SK-N-MC (cell line): Measurements from ENCODE around the gene QRFPR.

Source experiments
- EZH2 ChIP-seq: fragments of 200-600 bp; sonication (generic); IDR thresholded peaks from one replicate; pipeline ENCODE4 v1.6.1; 2017; ENCODE audit warnings: antibody characterized with exemption
- FOXP2 ChIP-seq: optimal IDR thresholded peaks from 2 replicates; pipeline ENCODE3; 2011; ENCODE audit warnings: mild to moderate bottlenecking, moderate library complexity; ENCODE audit not compliant: insufficient read depth; ENCODE audit errors: extremely low read length, control extremely low read depth
- POLR2AphosphoS5 ChIP-seq: IDR thresholded peaks from 2 replicates; pipeline ENCODE4 v1.6.1; 2012; ENCODE audit warnings: mild to moderate bottlenecking, low read depth, low read length, borderline replicate concordance

DNA sequence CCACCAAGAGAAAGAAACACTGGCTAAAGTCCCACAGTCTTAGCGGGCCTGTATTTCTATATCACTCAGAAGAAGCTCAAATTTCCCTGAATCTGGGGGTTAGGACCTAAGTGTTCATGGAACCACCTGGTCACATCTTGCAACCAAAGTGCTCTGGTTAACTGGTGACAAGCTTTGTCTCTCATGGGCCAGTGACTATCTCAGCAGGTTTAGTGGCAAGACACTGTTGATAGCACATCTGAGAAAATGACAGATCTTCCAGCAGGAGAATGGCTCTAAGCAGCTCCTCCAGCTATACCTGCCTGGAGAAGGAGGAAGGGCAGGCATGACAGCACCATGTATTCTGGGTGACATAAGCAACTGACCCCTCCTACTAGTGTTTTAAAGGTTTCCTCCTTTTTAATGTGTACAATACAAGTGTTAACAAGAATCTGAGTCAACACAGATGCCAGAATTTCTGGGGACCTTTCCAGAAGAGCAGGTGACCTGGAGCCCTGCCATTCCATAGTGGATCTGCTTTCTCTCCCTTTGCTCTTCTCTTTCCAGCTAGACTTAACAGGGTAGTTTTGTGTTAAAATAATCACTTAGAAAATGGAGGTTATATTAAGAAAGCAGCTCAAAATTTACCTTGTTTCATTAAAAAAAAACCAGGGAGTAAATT is 17.3 kb upstream of the QRFPR start:
- TF ChIP-seq EZH2: no peak
- no peak for TF ChIP-seq POLR2AphosphoS5
- TF ChIP-seq FOXP2: no peak
